Neural cell (in vitro differentiated cells): ENCODE measurements around the gene RNPEP.

Source experiments
- CTCF ChIP-seq: fragments of 450-650 bp; IDR thresholded peaks from 2 replicates; pipeline ENCODE4 v1.5.1; 2014; ENCODE audit warnings: antibody characterized with exemption, mild to moderate bottlenecking, moderate library complexity; ENCODE audit not compliant: poor library complexity, severe bottlenecking
- POLR2AphosphoS5 ChIP-seq: IDR thresholded peaks from 2 replicates; pipeline ENCODE4 v1.6.1; 2012

GRCh38 chr1:201937624-201938213 lies 44.7 kb upstream of the RNPEP start:
- TF ChIP-seq POLR2AphosphoS5 (no peak), CTCF (no peak)
